Measurements from ENCODE around the gene ECE2.

The ECE2 gene

GRCh38 chr3:184314700-184315542, 39.1 kb downstream of the ECE2 start:
- peak; percentile 54 for DNase-seq (ENCODE audit: low read depth)

- DNase-seq (ENCODE audit: low read depth) = no peak
Observed at GRCh38 chr3:184315543-184315867, 39.7 kb downstream of the ECE2 start.

- no peak for DNase-seq (ENCODE audit: low read depth)
Observed at GRCh38 chr3:184315871-184316661, 40.2 kb downstream of the ECE2 start.

GRCh38 chr3:184316792-184317191, 41.0 kb downstream of the ECE2 start:
- no peak for DNase-seq (ENCODE audit: low read depth)

- no peak for DNase-seq (ENCODE audit: low read depth)
Observed at GRCh38 chr3:184317201-184317600, 41.4 kb downstream of the ECE2 start.

GRCh38 chr3:184320104-184320445, 44.3 kb downstream of the ECE2 start:
- DNase-seq (ENCODE audit: low read depth) = peak; percentile 37

- no peak for DNase-seq (ENCODE audit: low read depth)
Observed at GRCh38 chr3:184321666-184322065, 45.8 kb downstream of the ECE2 start.

- DNase-seq (ENCODE audit: low read depth) = no peak
Observed at GRCh38 chr3:184322731-184323487, 47.1 kb downstream of the ECE2 start.

GRCh38 chr3:184323696-184324095, 47.9 kb downstream of the ECE2 start:
- DNase-seq (ENCODE audit: low read depth) = no peak

GRCh38 chr3:184325269-184325668, 49.4 kb downstream of the ECE2 start:
- DNase-seq (ENCODE audit: low read depth) = no peak

GRCh38 chr3:184325715-184326369, 50.0 kb downstream of the ECE2 start:
- DNase-seq (ENCODE audit: low read depth) = no peak

GRCh38 chr3:184327171-184327570, 51.3 kb downstream of the ECE2 start:
- no peak for DNase-seq (ENCODE audit: low read depth)

- no peak for DNase-seq (ENCODE audit: low read depth)
Observed at GRCh38 chr3:184328516-184328915, 52.7 kb downstream of the ECE2 start.

GRCh38 chr3:184332370-184333090, 56.7 kb downstream of the ECE2 start:
- DNase-seq (ENCODE audit: low read depth) = no peak

GRCh38 chr3:184333190-184333589, 57.4 kb downstream of the ECE2 start:
- no peak for DNase-seq (ENCODE audit: low read depth)

- DNase-seq (ENCODE audit: low read depth) = no peak
Observed at GRCh38 chr3:184333700-184334099, 57.9 kb downstream of the ECE2 start.

GRCh38 chr3:184334470-184335158, 58.8 kb downstream of the ECE2 start:
- peak; percentile 21 for DNase-seq (ENCODE audit: low read depth)

GRCh38 chr3:184335291-184335660, 59.5 kb downstream of the ECE2 start:
- no peak for DNase-seq (ENCODE audit: low read depth)

GRCh38 chr3:184335661-184336546, 60.1 kb downstream of the ECE2 start:
- DNase-seq (ENCODE audit: low read depth) = peak; percentile 77
